Measurements from ENCODE around the gene RUNX3.
"Not testable (repeated sequence)": the region's sequence is repeated elsewhere in the genome, so short reads cannot be mapped to it uniquely, and the experiment has no call there.

RUNX3 gene

DNA sequence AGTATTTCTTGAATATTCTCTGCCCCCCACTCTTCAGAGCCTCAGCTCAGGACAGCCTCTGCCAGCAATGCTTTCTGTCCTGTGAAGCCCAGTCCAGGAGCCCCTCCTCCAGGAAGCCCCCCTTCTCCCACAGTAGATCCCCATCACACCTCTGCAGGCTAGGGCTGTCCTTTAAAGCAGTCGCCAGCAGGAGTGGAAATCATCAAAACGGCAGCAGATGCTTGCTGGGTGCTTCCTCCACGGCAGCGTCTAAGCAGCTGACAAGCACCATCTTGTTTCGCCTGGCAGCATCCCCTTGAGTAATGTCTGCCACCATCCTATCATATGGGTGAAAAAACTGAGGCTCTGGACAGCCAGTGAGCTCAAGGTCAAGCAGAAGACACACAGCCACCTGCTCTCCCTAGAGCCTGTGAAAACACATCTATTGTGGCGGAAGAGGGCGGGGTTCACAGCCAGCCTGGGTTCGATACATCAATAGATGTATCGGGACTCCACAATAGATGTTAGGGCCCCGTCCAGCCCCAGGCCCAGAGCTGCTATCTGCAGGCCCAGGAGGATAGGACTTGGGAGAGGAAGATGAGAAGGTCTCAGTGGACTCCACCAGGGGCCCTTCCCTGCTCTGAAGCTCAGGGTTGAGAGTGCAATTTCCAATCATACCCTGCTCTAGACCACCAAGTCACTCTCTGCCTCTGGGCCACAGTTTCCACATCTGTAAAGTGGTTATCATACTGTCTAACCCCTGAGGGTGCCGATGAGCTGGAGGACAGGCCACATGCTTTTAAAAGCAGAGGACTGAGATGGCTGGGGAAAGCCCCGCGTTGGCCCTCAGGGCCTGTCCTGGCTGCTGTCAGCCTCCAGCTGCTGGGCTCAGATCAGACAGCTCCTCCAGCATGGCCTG is 17.5 kb downstream of the RUNX3 start:
- no peak for DNase-seq

DNA sequence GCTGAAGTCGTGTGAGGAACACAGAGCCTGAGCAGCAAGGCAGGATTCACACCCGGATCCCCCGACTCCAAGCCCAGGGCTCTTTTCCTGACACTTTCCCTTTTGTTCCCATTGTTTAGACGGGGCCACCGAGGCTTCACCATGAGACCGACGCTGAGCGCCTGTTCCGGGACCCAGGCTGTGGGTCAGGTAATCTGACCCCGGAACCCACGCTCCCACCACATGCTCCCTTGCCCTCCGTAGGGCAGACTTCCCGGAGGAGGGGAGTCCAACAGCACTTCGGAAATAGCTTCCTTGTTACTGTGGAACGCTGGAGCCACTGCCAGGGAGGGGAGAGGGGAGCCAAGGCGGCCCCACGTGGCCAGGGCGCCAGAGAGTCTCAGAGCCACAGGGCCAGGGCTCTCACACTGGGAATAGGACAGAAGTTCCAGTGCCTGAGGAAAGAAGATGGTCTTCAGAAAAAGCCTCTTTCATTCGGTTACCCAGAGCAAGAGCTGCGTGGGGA is 18.4 kb downstream of the RUNX3 start:
- no peak for DNase-seq

DNA sequence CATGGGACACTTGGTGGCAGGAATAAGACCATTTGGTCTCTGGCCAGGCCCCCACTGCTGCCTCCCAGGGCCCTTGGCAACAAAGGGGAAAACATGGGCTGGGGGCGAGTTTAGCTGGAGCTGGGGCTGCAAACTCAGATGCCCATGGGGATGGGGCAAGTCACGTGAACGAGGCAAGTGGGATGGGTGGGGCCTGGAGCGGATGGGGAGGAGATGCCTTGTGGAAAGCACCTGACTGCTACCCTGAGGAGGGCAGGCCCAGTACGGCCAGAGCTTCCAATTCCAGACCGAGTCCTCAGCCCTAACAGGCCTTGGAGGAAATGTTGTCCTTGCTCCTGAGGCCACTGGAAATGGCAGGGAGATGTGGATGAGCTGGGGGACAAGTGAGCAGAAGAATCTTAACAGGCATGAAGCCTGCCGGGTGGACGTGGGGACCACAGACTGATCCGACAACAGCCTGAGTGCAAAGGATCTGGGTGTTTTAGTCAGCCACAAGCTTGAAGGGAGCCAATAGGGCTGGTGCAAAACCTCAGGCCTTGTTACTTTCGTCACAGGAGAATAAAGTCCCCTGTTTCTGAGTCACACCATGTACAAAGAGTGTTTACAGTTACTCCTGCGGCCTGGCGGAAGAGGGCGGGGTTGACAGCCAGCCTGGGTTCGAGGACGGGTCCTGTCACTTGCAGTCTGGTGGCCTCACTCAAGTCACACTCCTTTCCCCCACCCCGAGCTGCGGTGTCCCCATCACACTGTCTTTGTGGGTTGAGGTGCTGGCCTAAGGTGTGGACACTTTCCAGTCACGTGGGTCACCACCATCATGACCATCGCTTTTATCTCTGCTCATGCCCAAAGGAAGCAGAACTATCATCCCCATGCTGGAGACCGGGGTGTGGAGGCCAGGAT is 19.1 kb downstream of the RUNX3 start:
- DNase-seq: no peak

DNA sequence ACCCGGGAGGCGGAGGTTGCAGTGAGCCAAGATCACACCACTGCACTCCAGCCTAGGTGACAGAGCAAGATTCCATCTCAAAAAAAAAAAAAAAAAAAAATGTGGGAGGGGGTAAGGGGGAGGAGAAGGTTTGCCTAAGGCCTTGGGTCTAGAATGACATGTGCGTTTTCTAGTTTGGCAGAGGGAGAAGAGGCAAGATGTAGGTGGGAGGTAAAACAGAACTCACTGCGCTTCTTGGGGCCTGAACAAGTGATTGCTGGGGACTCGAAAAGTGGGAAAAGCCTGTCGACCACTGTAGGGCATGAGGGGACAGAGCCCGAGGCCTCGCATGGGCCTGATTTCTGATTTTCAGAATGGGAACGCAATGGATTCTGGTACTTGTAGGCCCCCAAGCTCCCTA is 19.9 kb downstream of the RUNX3 start:
- DNase-seq: no peak

DNA sequence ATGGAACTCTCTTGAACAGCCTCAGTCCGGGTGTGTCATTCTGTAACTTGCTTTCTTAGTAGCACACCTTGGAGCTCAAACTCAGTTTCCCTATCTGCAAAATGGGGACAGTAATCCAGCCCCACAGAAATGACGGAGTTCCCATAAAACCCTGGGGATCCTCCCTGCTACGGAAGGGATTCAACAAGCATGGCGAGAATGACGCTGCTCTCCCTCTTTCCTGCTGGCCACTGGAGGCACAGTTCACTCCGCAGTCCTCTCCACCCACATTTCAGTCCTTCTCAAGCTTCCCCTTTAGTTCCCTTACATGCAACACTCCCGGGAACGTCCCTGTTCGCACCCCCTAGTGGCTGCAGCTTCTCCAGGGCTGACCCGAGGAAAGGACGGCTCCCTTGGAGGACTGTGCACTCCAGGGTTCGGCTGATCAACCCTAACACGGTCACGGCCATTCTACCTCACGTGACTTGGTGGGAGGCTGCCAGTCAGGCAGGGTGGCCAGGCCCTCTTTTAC is 20.6 kb downstream of the RUNX3 start:
- DNase-seq: no peak

DNA sequence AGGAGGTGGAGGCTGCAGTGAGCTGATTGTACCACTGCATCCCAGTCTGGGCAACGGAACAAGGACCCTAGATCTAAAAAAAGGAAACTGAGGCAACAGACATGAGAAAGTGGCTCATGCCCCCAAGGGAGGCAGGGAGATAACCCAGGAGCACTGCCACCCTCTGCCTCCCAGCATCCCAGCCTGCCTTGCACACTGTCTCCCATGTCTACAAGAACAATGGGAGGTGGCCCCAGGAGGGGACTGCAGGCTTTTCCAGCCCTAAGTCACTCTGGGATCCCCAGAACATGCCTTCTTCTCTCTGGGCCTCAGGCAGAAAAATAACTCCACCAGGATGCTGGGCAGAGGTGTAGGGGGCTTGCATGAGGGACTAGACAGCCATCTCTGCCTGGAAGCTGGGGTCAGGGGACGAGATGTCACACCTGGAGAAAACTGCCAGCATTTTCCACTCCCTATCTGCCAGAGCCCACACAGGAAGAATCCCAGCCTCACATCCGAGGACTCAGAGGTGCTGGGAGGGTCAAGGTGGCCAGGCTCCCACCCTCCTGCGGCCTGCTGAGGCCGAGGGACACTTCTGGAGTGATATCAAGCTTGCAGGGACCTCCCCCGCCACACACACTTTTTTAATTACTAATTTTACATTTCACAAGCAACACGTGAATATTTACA is 21.4 kb downstream of the RUNX3 start:
- no peak for DNase-seq

DNA sequence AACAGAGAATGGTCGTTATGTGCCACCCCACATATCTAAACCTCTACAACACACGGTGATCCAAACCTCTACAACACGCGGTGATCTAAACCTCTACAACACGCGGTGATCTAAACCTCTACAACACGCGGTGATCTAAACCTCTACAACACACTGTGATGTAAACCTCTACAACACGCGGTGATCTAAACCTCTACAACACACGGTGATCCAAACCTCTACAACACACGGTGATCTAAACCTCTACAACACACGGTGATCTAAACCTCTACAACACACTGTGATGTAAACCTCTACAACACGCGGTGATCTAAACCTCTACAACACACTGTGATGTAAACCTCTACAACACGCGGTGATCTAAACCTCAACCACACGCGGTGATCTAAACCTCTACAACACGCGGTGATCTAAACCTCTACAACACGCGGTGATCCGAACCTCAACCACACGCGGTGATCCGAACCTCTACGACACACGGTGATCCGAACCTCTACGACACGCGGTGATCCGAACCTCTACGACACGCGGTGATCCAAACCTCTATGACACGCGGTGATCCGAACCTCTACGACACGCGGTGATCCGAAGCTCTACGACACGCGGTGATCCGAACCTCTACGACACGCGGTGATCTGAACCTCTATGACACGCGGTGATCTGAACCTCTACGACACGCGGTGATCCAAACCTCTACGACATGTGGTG is 22.3 kb downstream of the RUNX3 start:
- not testable (repeated sequence) for DNase-seq

DNA sequence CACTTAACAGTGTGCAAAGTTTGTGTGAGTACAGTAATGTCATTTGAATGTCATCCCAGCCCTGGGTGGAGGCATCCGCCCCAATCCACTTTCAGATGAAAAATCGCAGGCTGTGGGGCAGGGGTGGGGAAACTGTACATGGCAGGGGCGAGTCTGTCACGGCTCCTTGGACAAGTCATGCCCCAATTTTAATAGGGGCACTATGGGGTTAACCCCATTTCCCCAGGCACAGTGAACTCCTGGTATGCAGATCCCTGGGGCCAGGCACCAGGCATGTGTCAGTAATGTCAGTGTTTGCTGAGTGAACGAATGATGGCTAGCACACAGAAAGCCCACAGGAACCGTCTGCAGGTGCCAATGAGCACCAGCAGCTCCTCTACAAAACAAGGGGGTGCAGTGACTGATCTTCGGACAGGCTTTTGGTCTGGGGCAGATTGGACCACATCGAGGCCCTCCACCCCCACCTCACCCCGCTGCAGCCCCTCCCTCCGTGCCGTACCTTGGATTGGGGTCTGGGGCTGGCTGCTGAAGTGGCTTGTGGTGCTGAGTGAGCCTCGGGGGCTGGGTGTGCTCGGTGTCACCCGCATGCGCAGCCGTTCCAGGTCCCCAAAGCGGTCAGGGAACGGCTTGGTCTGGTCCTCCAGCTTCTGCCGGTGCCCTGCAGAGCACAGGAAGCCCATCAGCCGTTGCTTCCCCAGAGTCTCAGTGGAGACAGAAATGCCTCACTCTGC is 23.2 kb downstream of the RUNX3 start:
- DNase-seq: no peak

DNA sequence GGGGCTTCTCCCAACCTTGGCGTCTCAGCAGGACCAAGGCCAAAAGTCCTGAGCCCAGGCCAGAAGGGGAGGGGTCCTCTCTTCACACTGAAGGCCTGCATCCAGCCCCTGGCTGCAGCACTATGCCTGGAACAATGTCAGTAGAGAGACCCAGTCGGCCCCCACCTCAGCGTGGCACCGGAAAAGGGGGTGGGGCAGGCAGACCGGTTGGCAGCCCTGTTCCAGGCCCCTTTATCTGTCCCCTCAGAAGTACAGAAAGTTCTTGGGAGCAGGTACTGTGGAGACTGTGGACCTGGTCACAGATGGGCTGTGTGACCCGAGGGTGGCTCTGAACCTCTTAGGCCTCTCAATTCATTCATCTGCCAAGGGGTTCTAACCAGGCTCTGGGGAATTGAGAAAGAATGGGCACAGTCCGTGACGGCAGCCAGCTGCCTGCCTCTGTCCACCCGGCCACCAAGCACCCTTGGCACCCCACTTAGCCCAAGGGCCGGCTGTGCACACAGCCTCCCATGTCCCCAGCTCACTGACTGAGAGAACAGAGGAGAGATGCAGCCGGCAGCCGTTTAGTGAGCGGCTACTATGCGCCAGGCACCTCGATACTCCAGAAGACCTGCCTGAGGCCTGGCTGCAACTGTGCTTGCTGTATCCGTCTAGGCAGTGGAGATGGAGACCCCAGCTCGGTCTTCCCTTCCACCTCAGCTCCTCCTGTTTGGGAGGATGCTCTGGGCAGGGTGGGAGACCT is 23.9 kb downstream of the RUNX3 start:
- no peak for DNase-seq

DNA sequence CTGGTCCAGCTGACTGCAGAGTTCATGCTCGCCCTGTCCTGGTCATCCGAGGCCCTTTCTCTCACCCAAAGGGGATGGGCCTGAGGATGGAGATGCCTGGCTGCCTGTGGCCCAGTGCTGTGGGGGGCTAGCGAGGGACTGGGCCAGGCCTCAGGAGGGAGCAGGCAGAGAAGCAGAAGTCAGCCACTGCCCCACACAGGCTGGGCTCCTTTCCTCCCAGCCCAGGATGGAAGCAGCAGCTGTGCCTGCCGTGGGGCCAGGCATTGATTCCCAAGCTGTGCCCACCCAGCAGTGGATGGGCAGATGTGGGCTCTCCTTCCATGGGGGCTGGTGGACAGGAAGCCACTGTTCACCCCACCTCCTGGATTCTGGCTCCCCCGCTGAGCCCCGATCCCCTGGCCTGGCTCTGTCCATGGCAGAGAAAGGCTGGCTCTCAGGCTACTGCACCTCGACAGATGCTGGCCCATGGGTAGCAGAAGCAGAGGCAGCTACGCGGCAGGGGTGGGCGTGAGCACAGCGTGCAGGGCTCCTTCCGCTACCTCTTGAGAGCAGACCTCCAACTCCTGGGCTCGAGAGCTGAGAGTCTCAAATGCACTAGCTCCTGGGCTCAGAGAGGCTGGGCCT is 24.6 kb downstream of the RUNX3 start:
- DNase-seq: no peak

DNA sequence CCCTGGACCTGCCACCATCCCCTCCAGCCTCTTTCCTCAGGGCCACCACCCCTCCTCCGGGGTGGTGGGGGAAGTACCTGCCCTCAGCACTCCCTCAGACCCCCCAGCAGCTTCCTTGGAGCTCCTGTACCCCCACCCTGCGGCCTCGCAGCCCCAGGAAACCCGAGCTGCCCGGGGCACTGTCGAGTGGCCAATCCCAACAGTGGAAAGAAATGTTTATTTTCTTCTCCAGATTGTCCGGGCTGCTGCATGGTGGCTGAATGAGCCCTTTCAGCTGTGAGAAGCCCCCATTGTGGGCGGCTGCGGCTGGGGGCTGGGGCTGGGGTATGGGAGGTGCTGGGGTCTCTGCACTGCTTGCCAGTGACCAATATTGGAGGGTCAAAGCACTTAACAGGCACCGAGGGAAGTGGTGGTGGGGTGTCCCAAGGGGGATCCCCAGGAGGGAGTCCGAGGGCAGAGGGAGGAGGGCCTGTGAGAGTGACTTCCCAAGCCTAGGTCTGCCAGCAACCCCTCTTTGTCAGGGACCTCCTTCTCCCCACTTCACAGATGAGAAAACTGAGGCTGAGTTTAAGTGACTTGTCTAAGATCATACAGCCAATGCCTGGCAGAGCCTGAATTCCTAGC is 25.2 kb downstream of the RUNX3 start:
- DNase-seq: no peak

DNA sequence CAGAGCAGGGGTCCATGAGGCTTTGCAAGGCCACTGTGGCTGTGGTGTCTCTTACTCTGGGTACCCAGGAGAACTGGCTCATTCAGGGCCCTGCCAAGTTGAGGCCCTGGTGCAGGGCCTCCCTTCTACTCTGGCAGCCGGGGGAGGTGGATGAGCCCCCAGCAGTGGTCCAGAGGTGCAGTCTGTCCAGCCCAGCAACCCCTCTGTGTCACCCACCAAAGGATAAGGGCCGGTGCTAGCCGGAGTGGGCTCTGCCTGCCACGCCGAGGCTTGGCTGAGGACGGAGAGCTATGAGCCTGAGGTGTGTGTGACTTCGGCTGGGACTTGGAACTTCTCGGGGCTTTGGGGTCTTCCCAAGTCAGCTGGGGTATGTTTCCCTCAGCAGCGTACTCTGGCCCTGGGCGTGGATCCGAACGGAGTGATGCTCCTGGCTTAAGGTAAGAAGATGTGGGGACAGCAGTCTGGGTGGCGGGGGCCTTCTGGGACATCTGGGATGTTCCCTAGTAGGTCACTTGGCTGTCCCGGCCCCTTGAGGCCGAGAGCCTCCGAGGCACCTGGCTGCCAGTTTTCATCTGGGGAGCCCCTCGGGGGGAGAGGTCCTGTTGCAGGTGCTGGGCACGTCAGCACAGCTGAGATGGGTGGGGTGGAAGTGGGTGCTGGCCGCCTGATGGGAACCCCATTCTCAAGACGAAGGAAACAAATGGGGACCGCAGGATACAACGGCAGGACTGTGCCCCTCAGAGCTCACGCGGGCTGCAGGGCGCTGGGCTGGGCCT is 25.9 kb downstream of the RUNX3 start:
- DNase-seq: no peak

DNA sequence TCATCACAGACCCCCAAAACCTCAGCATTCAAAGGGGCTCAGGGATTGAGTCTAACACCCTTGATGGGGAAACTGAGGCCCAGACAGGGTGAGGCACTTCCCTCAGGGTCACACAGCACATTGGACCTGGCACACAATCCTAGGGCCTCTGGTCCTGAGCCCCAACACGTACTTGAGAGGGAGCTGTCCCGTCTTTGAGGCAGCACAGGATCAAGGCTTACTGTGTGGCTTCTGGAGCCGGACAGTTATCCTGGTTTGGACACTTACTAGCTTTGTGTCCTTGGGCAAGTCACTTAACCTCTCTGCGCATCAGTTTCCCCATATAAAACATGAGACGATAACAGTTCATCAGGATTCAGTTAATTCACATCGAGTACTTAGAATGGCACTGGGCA is 26.5 kb downstream of the RUNX3 start:
- DNase-seq: no peak

DNA sequence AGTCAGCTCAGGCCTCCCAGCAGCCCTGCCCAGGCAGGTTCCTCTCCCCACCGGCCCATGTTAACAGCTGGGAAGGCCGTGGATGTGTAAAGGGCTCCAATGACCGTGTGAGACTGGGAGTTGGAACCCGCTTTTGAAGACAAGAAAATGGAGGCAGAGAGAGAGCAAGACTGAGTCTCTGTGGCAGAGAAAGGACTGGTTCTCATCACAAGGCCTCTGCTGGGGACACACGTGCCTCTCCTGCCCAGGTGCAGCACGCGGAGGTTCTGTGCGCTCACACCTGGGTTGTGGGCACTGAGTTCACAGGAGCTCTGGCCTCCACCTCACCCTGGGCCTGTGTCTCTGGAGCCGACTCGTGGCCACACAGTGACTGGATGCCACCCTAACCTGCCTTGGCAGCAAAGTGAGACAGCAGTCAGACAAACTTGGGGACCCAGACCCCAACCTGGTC is 27.0 kb downstream of the RUNX3 start:
- DNase-seq: no peak

DNA sequence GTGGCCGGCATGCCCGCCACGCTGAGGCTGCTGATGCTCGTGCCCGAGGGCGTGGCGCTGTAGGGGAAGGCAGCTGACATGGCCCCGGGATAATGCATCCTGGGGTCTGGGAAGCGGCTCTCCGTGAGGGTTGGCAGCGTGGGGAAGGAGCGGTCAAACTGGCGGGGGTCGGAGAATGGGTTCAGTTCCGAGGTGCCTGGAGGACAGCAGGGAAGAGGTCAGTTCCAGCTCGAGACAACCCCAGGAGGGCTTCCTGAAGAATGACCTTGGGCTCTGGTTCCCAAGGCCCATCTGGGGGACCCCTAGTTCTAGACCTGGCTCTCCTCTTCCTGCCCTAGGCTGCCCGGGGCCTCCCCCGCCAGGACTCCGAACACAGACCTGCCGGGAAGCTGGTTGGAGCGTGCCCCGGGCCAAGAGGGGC is 27.6 kb downstream of the RUNX3 start:
- DNase-seq: no peak

DNA sequence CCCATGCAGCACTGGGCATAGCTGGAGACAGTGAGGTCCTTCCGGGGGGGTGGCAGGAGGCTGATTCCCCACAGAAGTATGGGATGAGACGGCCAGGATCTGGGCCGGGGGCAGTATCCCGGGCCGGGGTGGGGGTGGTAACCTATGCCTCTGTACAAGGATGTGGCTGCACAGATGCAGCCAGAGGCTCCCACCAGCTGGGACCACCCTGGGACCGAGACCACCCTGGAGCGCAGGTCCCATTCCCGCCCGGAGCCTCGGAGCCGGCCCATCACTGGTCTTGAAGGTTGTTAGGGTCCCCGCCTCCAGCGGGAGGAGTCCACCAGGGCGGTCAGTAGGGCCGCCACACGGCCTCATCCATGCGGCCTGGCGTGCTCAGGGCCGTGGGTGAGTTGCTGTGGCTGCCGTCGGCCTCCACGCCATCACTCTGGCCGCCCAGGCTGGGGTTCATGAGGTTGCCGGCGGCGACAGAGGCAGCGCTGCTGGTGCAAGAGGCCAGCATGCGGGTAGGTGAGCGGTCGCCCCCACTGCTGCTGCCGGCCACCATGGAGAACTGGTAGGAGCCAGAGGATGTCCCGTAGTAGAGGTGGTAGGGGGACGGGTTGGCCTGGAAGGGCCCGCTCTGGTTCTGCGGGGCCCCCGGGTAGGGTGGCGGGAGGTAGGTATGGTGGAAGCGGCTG is 28.1 kb downstream of the RUNX3 start:
- DNase-seq: no peak

DNA sequence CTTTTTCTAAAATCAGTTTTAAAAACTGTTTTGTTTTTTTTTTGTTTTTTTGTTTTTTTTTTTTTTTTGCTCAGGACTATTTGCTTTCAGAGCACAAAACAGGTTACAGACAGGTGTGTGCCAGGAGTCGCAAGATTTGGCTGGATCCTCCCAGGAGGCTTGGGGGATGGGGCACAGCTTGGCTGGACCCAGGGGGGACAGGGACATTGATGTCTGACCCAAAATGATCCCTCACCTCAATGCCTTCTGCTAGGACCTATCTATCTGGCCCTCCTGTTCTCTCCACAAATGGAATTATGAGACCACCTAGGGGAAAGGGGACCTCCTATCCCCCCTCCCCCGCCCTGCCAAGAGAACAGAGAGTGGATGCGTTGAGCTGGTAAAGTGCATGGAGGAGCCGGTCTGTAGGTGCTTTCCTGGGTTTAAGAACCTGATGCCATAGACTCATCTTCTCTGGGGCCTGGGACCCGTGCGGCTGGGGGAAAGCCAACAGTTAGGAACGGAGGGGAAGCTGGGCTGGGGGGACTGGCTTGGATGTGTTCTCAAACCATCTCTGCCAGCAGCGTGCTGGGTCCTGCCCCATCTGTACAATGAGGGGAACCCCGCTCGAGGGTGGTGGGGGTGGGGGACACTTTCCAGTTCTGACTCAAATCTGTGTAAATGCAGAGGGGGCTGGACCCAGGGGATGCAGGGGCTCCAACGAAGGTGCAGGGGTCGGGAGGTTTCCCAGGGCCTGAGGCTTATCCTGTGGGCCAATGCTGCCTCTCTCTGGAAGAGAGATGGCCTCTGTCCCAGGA is 28.9 kb downstream of the RUNX3 start:
- no peak for DNase-seq

DNA sequence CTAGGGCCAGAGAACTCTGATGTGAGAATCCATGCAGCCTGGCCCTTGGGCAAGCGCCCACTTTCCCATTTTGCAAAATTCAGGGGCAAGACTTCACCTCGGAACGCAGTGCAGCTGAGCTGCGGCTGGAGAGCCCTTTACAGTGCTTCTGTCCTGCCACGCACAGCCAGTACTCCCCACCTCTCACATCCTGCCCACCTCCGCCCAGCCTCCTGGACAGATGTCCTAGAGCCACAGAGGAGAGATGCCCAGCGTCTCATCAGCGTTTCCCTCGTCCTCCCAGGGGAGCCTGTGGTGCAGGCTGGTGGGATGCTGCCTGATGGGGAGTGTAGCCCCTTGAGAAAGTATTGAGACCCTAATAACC is 29.6 kb downstream of the RUNX3 start:
- DNase-seq: no peak

Data from NCI-H226 (cell line).